Lower lobe of right lung (tissue), 2 donors: ENCODE results near the gene SLC26A6. TPM values are rescaled to one million over a fixed set of nuclear protein-coding genes. Genes with fewer than 3 reads are reported as not detected.

Experiments
- ATAC-seq, 2 donors: fragments of 200-7000 bp; cut with Tn5 transposase; one replicate each; pipeline ENCODE4 v1.9.1; 2020 to 2022; ENCODE audit warnings: mild to moderate bottlenecking in 2 of 2, moderate library complexity in 2 of 2
- DNase-seq: peaks from one replicate; pipeline ENCODE4 v3.0.0-alpha.2; 2020
- H3K27ac ChIP-seq: fragments of 200-600 bp; one replicate; pipeline ENCODE4 v1.8.0; 2022
- H3K27me3 ChIP-seq: fragments of 200-600 bp; one replicate; pipeline ENCODE4 v1.8.0; 2022; ENCODE audit warnings: low read depth
- H3K36me3 ChIP-seq: fragments of 200-600 bp; one replicate; pipeline ENCODE4 v1.8.0; 2022; ENCODE audit warnings: mild to moderate bottlenecking
- H3K4me1 ChIP-seq: fragments of 200-600 bp; one replicate; pipeline ENCODE4 v1.8.0; 2022
- H3K4me3 ChIP-seq: fragments of 200-600 bp; one replicate; pipeline ENCODE4 v1.8.0; 2022; ENCODE audit warnings: mild to moderate bottlenecking
- H3K9me3 ChIP-seq: fragments of 200-600 bp; one replicate; pipeline ENCODE4 v1.8.0; 2022
- CTCF ChIP-seq: fragments of 200-600 bp; IDR thresholded peaks from one replicate; pipeline ENCODE4 v1.8.0; 2022; ENCODE audit warnings: antibody characterized with exemption, mild to moderate bottlenecking
- intact Hi-C: fragments of 100-400 bp; cut with DNase I; formaldehyde crosslinking; loops from one replicate; pipeline ENCODE4 v1.11.0; 2022
- total RNA-seq: library from RNA; stranded (reverse); fragmentation: NEBNext Ultra II Directional; extraction: Animal tissue kit (Norgen Biotek cat#: 25700); gene quantifications from one replicate; pipeline ENCODE4 v1.2.1, GENCODE V29; 2021
- donor health status: DM: no; HTN: yes; CAD: no; lungs with severe emphysema.

Gene SLC26A6
- total RNA-seq, 1 donor from 2014 or later, result 20.8 TPM

- Histone ChIP-seq H3K27me3 (peaks cover 38% of the 10 kb centered on the region), H3K27ac (peak overlapping the region; percentile 77), H3K9me3 (no peaks in the 10 kb centered on the region), H3K4me1 (peaks cover 21% of the 10 kb centered on the region), H3K4me3 (peak overlapping the region; percentile 66), H3K36me3 (no peaks in the 10 kb centered on the region)
- intact Hi-C loops, result no loop called here
- DNase-seq (peak; percentile 93), ATAC-seq (peak; percentile 91 to 92)
- peak; percentile 64 for TF ChIP-seq CTCF
Measured at GRCh38 chr3:48663489-48664312, 28.4 kb upstream of the SLC26A6 start.

- H3K27ac ChIP-seq, result peak within 1 kb of the TSS; percentile 77
- peaks cover 21% of the 10 kb centered on the region for H3K4me1 ChIP-seq
- H3K9me3 ChIP-seq, result no peaks in the 10 kb centered on the region
- H3K27me3 ChIP-seq, result peaks cover 38% of the 10 kb centered on the region
- H3K4me3 ChIP-seq, result peak within 1 kb of the TSS; percentile 66
- DNase-seq (peak; percentile 62), ATAC-seq (peak; percentile 49 to 61)
- TF ChIP-seq CTCF, result no peak
- intact Hi-C loops, result no loop called here
- H3K36me3 ChIP-seq, result no peaks in the 10 kb centered on the region
Measured at GRCh38 chr3:48662753-48663488, 27.7 kb upstream of the SLC26A6 start, which contains the start of gene CELSR3. TSS of gene CELSR3 (minus strand) at chr3:48662886. CDS start at chr3:48662634, 252 bp downstream.

- H3K4me1 ChIP-seq, result peaks cover 22% of the 10 kb centered on the region
- no peak for TF ChIP-seq CTCF
- DNase-seq, result no peak
- no peak overlapping the region for H3K4me3 ChIP-seq
- no peak overlapping the region for H3K27ac ChIP-seq
- H3K9me3 ChIP-seq, result no peaks in the 10 kb centered on the region
- intact Hi-C loops, result no loop called here
- H3K36me3 ChIP-seq, result no peaks in the 10 kb centered on the region
- ATAC-seq, result no peak
- H3K27me3 ChIP-seq, result peaks cover 38% of the 10 kb centered on the region
Measured at GRCh38 chr3:48662145-48662752, 27.0 kb upstream of the SLC26A6 start.

- Histone ChIP-seq H3K27ac (no peak overlapping the region), H3K36me3 (no peaks in the 10 kb centered on the region), H3K9me3 (no peaks in the 10 kb centered on the region), H3K4me3 (peak overlapping the region; percentile 39), H3K27me3 (peaks cover 38% of the 10 kb centered on the region), H3K4me1 (peaks cover 28% of the 10 kb centered on the region)
- ATAC-seq, result peak; percentile 31 to 63
- TF ChIP-seq CTCF, result no peak
- DNase-seq, result peak; percentile 74
- intact Hi-C loops, result no loop called here
Measured at GRCh38 chr3:48661501-48662144, 26.4 kb upstream of the SLC26A6 start.

GRCh38 chr3:48660800-48661400 is 25.6 kb upstream of the SLC26A6 start:
- TF ChIP-seq CTCF, result no peak
- no peak for DNase-seq
- no peak for ATAC-seq
- Histone ChIP-seq H3K9me3 (no peaks in the 10 kb centered on the region), H3K36me3 (no peaks in the 10 kb centered on the region), H3K4me1 (peaks cover 31% of the 10 kb centered on the region), H3K27me3 (peaks cover 38% of the 10 kb centered on the region), H3K27ac (no peak overlapping the region), H3K4me3 (peak overlapping the region; percentile 39)
- intact Hi-C loops, result no loop called here
